Bronchial epithelial cell (primary cell): ENCODE data around the gene FIBIN. TPM values are rescaled to one million over a fixed set of nuclear protein-coding genes. Genes with fewer than 3 reads are reported as not detected.

Source experiments
- DNase-seq: peaks from one replicate; pipeline ENCODE4 v3.0.0-alpha.2; 2010; ENCODE audit warnings: low read depth
- FAIRE-seq: peaks from 2 replicates; lab custom pipeline; 2011; peaks lifted over from hg19 to GRCh38; lab: Jason Lieb, UNC
- H3K27me3 ChIP-seq: 2 replicates; pipeline ENCODE4 v1.5.1; 2011; ENCODE audit warnings: low read length; ENCODE audit not compliant: control insufficient read depth, insufficient read depth
- H3K36me3 ChIP-seq: 2 replicates; pipeline ENCODE4 v1.5.1; 2011; ENCODE audit warnings: low read length; ENCODE audit not compliant: control insufficient read depth, insufficient read depth
- H3K4me3 ChIP-seq: 2 replicates; pipeline ENCODE4 v1.5.1; 2011; ENCODE audit warnings: mild to moderate bottlenecking, low read depth, low read length, control low read depth
- CTCF ChIP-seq: IDR thresholded peaks from 2 replicates; pipeline ENCODE4 v1.5.1; 2011; ENCODE audit warnings: mild to moderate bottlenecking, moderate library complexity, low read length, control low read depth, inconsistent platforms; ENCODE audit not compliant: insufficient read depth, severe bottlenecking
- total RNA-seq: library from RNA; depleted of rRNA; stranded (reverse); fragments of >200 nt; gene quantifications from 2 replicates; pipeline ENCODE4 v1.2.1, GENCODE V29; 2014

Gene FIBIN
- total RNA-seq, 1 donor from 2014 or later = 14.2 TPM

DNA sequence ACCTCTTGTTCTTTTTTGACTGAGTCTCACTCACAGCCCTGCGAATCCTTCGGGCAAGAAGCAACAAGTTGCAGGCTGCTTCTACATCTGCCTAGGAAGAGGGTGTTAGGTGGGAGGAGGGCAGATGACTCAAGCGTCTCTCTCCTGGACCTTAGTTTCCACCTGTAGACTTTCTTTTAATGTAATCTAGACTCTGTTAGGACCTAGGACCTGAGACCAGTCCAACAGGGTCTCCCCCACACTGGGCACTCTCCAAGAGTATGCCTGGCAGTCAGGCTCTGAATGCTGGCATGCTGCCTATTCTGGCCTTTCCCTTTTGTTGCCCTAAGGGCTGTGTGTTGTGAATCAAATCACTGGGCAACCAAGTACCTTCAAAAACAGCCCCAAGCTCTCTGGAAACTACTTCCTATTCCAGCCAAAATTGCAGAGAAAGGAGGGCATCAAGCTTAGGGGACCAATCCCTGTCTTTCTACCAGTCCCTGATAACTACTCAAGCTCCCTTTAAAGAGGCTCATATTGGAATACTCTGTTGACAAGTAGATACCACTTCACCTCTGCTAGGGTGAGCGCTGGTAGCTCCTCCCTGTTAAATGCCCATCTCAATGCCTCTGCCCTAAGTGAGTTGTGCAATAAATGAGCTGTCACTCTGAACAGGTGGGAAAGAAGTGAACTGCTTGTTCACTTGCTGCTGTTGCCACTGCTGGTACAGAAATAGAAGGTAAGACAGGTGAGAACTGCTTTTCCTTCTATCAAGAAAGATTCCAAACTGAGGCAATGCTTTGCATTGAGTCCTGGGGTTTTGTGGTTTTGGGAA, 46.6 kb downstream of the FIBIN start, which contains the start of gene BBOX1:
Gene BBOX1, plus strand, starts transcription at position 514 of the 814 bp plus-strand sequence. CDS start 14,616 bp downstream, outside the sequence.
- Histone ChIP-seq H3K4me3 (no peak within 1 kb of the TSS), H3K27me3 (no peaks in the 10 kb centered on the region), H3K36me3 (no peaks in the 10 kb centered on the region)
- peak; percentile 72 for FAIRE-seq
- TF ChIP-seq CTCF = no peak
- peak; percentile 97 for DNase-seq

DNA sequence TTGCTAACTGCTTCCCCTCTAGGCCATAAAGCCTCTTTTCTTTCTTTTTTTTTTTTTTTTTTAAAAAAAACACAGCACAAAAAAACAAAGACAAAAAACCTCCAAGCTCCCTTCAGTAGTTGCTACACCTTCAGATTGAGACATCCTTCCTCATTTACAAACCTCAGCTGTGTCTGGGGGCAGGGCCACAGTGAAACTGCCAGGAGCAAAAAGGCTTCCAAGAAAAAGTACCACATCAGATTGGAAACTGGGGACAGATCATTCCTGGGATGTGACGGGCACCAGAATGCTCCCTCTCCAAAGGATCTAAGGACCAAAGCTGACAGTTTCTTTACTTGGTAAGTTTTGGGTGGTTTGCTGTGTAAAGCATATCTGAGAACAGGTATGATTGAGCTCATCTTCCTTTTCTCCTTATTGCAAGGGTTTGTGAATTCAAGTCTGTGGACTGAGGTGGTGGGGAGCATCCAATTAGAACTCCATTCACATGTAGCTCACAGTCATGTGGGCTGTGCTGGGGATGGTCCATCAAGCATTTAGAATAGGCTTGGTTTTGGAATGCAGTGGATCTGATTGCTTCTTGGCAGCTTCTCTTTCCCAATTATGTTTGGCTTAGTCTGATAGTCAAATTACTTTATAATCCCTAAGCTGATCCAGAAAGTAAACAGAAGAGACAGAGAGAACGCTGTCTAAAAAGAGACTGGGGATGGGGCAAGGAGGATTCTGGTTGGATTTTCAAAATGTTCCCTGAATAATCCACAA, 47.4 kb downstream of the FIBIN start:
- TF ChIP-seq CTCF = no peak
- no peak for DNase-seq
- Histone ChIP-seq H3K27me3 (no peaks in the 10 kb centered on the region), H3K4me3 (no peak overlapping the region), H3K36me3 (no peaks in the 10 kb centered on the region)
- FAIRE-seq = peak; percentile 81

Other genes starting within 250 kb of the FIBIN start
- gene BBOX1, start 46.7 kb downstream of the FIBIN start, total RNA-seq = 1.3 and 5.6 TPM in 2 replicates